Sigmoid colon (tissue), 7 donors: Measurements from ENCODE around the gene ADD2. TPM values are rescaled to one million over a fixed set of nuclear protein-coding genes. Genes with fewer than 3 reads are reported as not detected.
A peak's percentile ranks its signal among the peaks of the same experiment; 100 is the strongest.

Experiments used
- DNase-seq: peaks from one replicate; pipeline ENCODE4 v3.0.0-alpha.2; 2019
- H3K27ac ChIP-seq, 4 donors: fragments of 200-600 bp; sonication (generic); one replicate each; pipeline ENCODE4 v1.5.1; 2016 to 2019; ENCODE audit warnings: mild to moderate bottlenecking in 1 of 4
- H3K27me3 ChIP-seq, 3 donors: fragments of 200-600 bp; sonication (generic); one replicate each; pipeline ENCODE4 v1.5.1; 2019; ENCODE audit warnings: mild to moderate bottlenecking in 1 of 3
- H3K36me3 ChIP-seq, 4 donors: fragments of 200-600 bp; sonication (generic); one replicate each; pipeline ENCODE4 v1.5.1; 2016 to 2019
- H3K4me1 ChIP-seq, 4 donors: fragments of 200-600 bp; sonication (generic); one replicate each; pipeline ENCODE4 v1.5.1; 2017 to 2019
- H3K4me3 ChIP-seq, 4 donors: fragments of 200-600 bp; sonication (generic); one replicate each; pipeline ENCODE4 v1.5.1; 2017 to 2019; ENCODE audit warnings: mild to moderate bottlenecking in 2 of 4, moderate library complexity in 1 of 4
- H3K9me3 ChIP-seq, 4 donors: fragments of 200-600 bp in 3 of 4; sonication (generic) in 3 of 4; one replicate each; pipeline versions ENCODE4 v1.5.1 to v1.6.1; 2013 to 2019
- EP300 ChIP-seq, 4 donors: sonication (generic); formaldehyde crosslinking; IDR thresholded peaks; one replicate each; pipeline ENCODE4 v1.6.1; 2017; ENCODE audit warnings: antibody characterized with exemption in 4 of 4
- POLR2A ChIP-seq, 2 donors: fragments of 450-650 bp; IDR thresholded peaks; one replicate each; pipeline ENCODE4 v1.6.1; 2016; ENCODE audit warnings: antibody characterized with exemption in 2 of 2, mild to moderate bottlenecking in 2 of 2, moderate library complexity in 2 of 2
- POLR2AphosphoS5 ChIP-seq, 4 donors: sonication (generic); formaldehyde crosslinking; IDR thresholded peaks; one replicate each; pipeline ENCODE4 v1.6.1; 2017; ENCODE audit warnings: antibody characterized with exemption in 4 of 4
- WGBS, 2 donors: extraction: QIAGEN DNeasy Blood & Tissue Kit; methylation state at CpG; one replicate each; pipeline ENCODE4 v1.1.7; 2013; 5-methylcytosine and 5-hydroxymethylcytosine counted together
- intact Hi-C: fragments of 100-400 bp; cut with DNase I; formaldehyde crosslinking; loops from one replicate; pipeline ENCODE4 v1.15.1; 2023
- polyA plus RNA-seq, 3 donors: library from polyadenylated mRNA; stranded (reverse); fragments of 200-250 nt; gene quantifications; one replicate each; pipeline ENCODE4 v1.2.3, GENCODE V29; 2013
- total RNA-seq, 4 donors: library from RNA; depleted of rRNA; stranded (reverse); fragments of >200 nt; gene quantifications; one replicate each; pipeline ENCODE4 v1.1.0, GENCODE V29; 2016
- TF ChIP-seq, protein P1 (sequence below), 4 experiments: fragments of 450-650 bp in 3 of 4; fragments of 200-600 bp in 1 of 4; IDR thresholded peaks; one replicate each; pipeline ENCODE4 v1.5.1; 2016 to 2019; ENCODE audit warnings: antibody characterized with exemption in 4 of 4, mild to moderate bottlenecking in 3 of 4, moderate library complexity in 2 of 4
- donor health status: healthy with polysubstance abuse.
- donor health status: Bipolar disorder and iron deficiency.
- donor health status: healthy.

ADD2 gene
- total and polyA plus RNA-seq, 7 donors, result under 0.01 to 5.8 (median 3.2) TPM; not detected in 1

DNA sequence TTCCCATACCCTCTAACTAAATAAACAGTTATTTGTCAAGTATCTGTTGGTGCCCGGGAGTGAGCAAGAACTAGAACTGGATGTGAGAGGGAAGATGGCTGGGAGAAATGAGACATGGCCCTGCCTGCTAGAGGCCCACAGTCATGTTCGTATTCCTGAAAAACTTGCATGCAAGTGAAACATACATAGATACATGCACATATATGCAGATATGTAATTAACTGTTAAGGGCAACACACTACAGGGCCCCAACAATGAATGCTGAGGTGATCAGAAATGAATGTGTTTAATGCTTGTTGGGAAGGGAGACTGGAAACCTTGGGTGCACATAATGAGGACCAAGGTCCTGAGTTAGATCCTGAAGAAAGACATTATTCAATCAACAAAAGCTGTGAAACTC lies 49.8 kb downstream of the ADD2 start:
- H3K27me3 ChIP-seq, result peaks cover 0 to 5% (median 0%) of the 10 kb centered on the region in 3 donors
- 67 to 88% methylated on average over 2 of the region's 2 CpGs for WGBS, 2 donors
- no peak for DNase-seq
- H3K36me3 ChIP-seq, result no peaks in the 10 kb centered on the region
- TF ChIP-seq POLR2A (IDR thresholded peaks at IDR 0.05) (no peak), POLR2AphosphoS5 (IDR thresholded peaks at IDR 0.05) (no peak), EP300 (IDR thresholded peaks at IDR 0.05) (no peak)
- TF ChIP-seq, protein P1, sequence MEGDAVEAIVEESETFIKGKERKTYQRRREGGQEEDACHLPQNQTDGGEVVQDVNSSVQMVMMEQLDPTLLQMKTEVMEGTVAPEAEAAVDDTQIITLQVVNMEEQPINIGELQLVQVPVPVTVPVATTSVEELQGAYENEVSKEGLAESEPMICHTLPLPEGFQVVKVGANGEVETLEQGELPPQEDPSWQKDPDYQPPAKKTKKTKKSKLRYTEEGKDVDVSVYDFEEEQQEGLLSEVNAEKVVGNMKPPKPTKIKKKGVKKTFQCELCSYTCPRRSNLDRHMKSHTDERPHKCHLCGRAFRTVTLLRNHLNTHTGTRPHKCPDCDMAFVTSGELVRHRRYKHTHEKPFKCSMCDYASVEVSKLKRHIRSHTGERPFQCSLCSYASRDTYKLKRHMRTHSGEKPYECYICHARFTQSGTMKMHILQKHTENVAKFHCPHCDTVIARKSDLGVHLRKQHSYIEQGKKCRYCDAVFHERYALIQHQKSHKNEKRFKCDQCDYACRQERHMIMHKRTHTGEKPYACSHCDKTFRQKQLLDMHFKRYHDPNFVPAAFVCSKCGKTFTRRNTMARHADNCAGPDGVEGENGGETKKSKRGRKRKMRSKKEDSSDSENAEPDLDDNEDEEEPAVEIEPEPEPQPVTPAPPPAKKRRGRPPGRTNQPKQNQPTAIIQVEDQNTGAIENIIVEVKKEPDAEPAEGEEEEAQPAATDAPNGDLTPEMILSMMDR (IDR thresholded peaks at IDR 0.05), result no peak
- no peak overlapping the region for H3K4me3 ChIP-seq
- no peaks in the 10 kb centered on the region for H3K9me3 ChIP-seq
- H3K27ac ChIP-seq, result no peak overlapping the region
- intact Hi-C loops, result no loop called here
- H3K4me1 ChIP-seq, result peaks cover 0 to 9% (median 0%) of the 10 kb centered on the region in 4 donors

DNA sequence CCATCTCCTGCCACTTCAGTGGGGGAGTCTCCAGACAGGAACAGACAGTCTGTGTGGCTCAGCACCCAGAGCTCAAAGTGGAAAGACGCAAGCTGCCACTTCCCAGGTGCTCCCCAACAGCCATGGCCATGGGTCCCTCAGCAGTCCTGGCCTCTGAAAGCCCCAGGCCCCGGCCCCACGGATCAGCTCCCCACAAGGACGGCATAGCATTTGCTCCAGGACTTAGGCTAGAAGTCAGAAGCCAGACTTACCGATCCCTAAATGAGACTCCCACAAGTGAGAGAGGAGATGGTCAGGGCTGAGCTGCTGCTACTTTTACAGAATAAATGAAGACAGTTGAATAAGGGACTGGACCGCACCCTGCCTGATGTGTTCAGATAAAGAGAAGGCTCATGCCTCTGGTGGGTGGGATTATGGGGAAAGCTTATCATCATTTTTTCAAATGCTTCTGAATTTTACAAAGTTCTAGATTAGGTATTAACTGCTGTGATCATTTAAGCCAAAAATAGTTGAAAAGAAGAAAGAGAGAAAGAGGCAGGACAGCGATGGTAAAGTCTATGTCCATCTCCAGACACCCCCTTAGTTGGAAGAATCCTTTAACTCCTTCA lies 50.5 kb downstream of the ADD2 start:
- no peak for DNase-seq
- H3K4me1 ChIP-seq, result peaks cover 0 to 9% (median 0%) of the 10 kb centered on the region in 4 donors
- H3K9me3 ChIP-seq, result no peaks in the 10 kb centered on the region
- no peak overlapping the region for H3K4me3 ChIP-seq
- no peak for TF ChIP-seq POLR2A (IDR thresholded peaks at IDR 0.05)
- no peak overlapping the region for H3K27ac ChIP-seq
- WGBS, 2 donors, result 80 to 90% methylated on average over 7 of the region's 7 CpGs
- H3K27me3 ChIP-seq, result peaks cover 0 to 5% (median 0%) of the 10 kb centered on the region in 3 donors
- H3K36me3 ChIP-seq, result no peaks in the 10 kb centered on the region
- intact Hi-C loops, result no loop called here

DNA sequence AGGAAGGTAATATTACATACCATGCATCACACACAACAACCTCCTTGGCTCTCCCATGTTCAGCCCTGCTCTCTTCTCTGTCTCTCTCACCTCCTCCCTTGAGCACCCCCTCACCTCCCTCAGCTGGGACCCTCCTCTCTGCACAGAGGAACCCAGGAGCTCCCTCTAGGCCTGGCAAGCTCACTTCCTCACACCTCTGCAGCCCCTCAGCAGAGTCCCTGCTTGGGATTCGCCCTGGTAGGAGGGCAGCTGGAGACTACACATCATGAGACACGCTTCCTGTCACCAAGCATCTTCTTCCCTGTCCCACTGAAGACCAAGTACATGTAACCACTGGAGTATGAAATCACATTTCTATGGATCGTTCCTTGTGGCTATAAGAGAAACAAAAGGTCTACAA lies 51.0 kb downstream of the ADD2 start:
- no peak overlapping the region for H3K27ac ChIP-seq
- peaks cover 0 to 9% (median 0%) of the 10 kb centered on the region in 4 donors for H3K4me1 ChIP-seq
- intact Hi-C loops, result no loop called here
- H3K27me3 ChIP-seq, result peaks cover 0 to 5% (median 0%) of the 10 kb centered on the region in 3 donors
- no peaks in the 10 kb centered on the region for H3K36me3 ChIP-seq
- DNase-seq, result peak; percentile 13
- 87% methylated on average over 3 of the region's 3 CpGs for WGBS, 2 donors
- no peak for TF ChIP-seq EP300 (IDR thresholded peaks at IDR 0.05)
- no peak for TF ChIP-seq POLR2A (IDR thresholded peaks at IDR 0.05)
- no peak for TF ChIP-seq POLR2AphosphoS5 (IDR thresholded peaks at IDR 0.05)
- TF ChIP-seq, protein P1 (IDR thresholded peaks at IDR 0.05), result no peak
- no peaks in the 10 kb centered on the region for H3K9me3 ChIP-seq
- H3K4me3 ChIP-seq, result no peak overlapping the region

DNA sequence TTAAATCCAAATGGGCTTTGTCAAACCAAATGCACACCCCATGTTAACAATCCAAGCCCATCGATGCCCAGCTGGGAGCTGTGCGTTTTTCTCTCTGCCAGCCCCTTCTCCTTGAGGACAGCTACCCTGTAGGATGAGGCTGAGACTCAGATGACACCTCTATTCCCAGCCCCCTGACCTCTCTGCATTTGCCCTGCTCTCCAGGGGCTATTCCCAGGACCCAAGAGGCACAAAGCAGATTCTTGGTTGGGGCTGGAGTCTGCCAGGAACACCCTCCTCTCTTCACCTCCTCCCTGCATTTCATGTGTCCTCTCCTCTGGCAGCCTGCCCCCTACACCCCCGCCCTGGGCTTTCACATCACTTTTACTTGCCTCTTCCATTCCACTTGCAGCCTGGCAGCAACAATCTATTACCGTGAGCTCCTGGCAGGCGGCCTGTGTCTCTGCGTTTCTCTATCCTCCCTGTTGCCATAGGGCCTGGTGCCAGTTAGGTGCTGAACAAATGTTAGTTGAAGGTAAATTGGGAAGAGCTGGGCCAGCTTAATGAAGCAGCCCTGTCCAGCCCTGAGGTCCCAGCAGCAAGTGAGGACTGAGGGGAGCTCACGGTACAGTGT lies 51.8 kb downstream of the ADD2 start:
- peaks cover 0 to 5% (median 0%) of the 10 kb centered on the region in 3 donors for H3K27me3 ChIP-seq
- DNase-seq, result peak; percentile 50
- H3K36me3 ChIP-seq, result no peaks in the 10 kb centered on the region
- intact Hi-C loops, result no loop called here
- no peaks in the 10 kb centered on the region for H3K9me3 ChIP-seq
- peaks cover 0 to 9% (median 0%) of the 10 kb centered on the region in 4 donors for H3K4me1 ChIP-seq
- WGBS, 2 donors, result 59 to 78% methylated on average over 7 of the region's 7 CpGs
- no peak overlapping the region for H3K27ac ChIP-seq
- no peak overlapping the region for H3K4me3 ChIP-seq
- TF ChIP-seq, protein P1 (IDR thresholded peaks at IDR 0.05), result no peak
- TF ChIP-seq EP300 (IDR thresholded peaks at IDR 0.05) (no peak), POLR2AphosphoS5 (IDR thresholded peaks at IDR 0.05) (no peak), POLR2A (IDR thresholded peaks at IDR 0.05) (no peak)

DNA sequence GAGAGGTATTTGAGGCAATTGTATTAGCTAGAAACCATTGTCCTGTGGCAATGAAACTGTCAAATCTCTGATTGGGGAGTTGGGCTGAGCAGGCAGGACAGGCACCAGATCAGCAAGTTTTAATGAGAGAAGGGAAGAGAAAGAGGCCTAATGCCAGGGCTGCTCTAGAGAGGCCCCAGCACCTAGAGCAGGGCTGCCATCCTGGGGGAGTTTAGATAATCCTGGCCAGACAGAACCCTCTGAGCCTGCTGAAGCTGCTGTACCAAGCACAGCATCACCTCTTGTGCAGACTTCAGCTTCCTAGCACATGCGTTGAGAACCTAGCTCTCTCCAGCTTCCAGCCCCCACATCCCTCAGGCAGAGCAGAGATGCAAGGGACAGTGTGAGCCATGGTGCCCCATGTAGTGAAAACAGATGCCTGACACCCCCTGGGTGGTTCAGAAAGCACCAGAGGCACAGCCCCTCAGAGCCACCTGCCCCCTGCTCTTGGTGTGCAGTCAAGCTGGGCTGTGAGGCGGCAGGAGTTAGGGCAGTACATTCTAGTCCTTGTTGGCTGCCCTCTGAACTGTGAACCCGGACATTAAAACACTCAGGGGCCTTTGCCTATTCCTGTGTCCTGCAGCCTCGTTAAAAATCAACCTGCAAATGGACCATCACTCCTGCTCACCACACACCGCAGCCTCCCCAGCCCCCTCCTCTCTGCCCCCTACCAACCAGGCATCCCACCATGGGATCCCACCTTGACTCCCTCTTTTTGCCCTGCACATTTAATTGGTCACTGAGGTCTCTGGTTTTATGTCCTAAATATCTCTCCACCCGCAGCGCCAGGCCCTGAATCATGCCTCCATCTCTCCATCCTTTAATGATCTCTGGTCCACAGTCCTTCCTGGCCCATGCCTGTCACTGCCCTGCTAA lies 52.7 kb downstream of the ADD2 start:
- Histone ChIP-seq H3K4me1 (peaks cover 0 to 9% (median 0%) of the 10 kb centered on the region in 4 donors), H3K4me3 (no peak overlapping the region), H3K9me3 (no peaks in the 10 kb centered on the region), H3K36me3 (no peaks in the 10 kb centered on the region), H3K27ac (no peak overlapping the region), H3K27me3 (peaks cover 0 to 5% (median 0%) of the 10 kb centered on the region in 3 donors)
- TF ChIP-seq, protein P1 (IDR thresholded peaks at IDR 0.05), result no peak
- TF ChIP-seq EP300 (IDR thresholded peaks at IDR 0.05) (no peak), POLR2AphosphoS5 (IDR thresholded peaks at IDR 0.05) (no peak), POLR2A (IDR thresholded peaks at IDR 0.05) (no peak)
- intact Hi-C loops, result no loop called here
- WGBS, 2 donors, result 68 to 74% methylated on average over 7 of the region's 7 CpGs
- DNase-seq, result peak; percentile 25
